ENCODE results near the gene ANKRD33. TPM values are rescaled to one million over a fixed set of nuclear protein-coding genes. Genes with fewer than 3 reads are reported as not detected.

The ANKRD33 gene
- total and polyA plus RNA-seq, 2 experiments from 2014 or later, result 0.27 to 1.7 TPM

GRCh38 chr12:51921017-51921725 lies 33.3 kb downstream of the ANKRD33 start:
- ATAC-seq (peak; percentile 75), DNase-seq (ENCODE audit: low spot score) (peak; percentile 57)

More at GRCh38 chr12:51921017-51921725, 33.3 kb downstream of the ANKRD33 start:
- H3F3A ChIP-seq (replicated peaks; ENCODE audit: low read depth), result no peaks in the 10 kb centered on the region
- Mint-ChIP-seq H3K9me3 (no peaks in the 10 kb centered on the region), H3K36me3 (ENCODE audit: low read depth) (no peaks in the 10 kb centered on the region), H3K27me3 (ENCODE audit: insufficient read depth, low read depth, poor library complexity) (peaks cover 13% of the 10 kb centered on the region), H3K4me3 (no peak overlapping the region), H3K4me1 (peaks cover 27% of the 10 kb centered on the region), H3K27ac (no peak overlapping the region)
- H3K79me2 ChIP-seq (replicated peaks; ENCODE audit: insufficient read depth), result no peaks in the 10 kb centered on the region
- H3K4me2 ChIP-seq, result no peak overlapping the region; the same call in 1 of the 2 replicates
- H3K27ac ChIP-seq (ENCODE audit: low read depth), result no peak overlapping the region
- no peaks in the 10 kb centered on the region for H3K9me2 ChIP-seq (ENCODE audit: insufficient read depth)
- H2AFZ ChIP-seq, result no peak overlapping the region
- H3K36me3 ChIP-seq (ENCODE audit: insufficient read depth), result no peaks in the 10 kb centered on the region; the same call in 1 of the 2 replicates
- no peak overlapping the region for H3K4me3 ChIP-seq
- H4K20me1 ChIP-seq (replicated peaks; ENCODE audit: insufficient read depth), result no peaks in the 10 kb centered on the region
- H3K4me1 ChIP-seq (ENCODE audit: insufficient read depth), result peaks cover 9% of the 10 kb centered on the region; the same call in 1 of the 2 replicates
- TF ChIP-seq ZNF331 (CRISPR knock-in tag; IDR thresholded peaks at IDR 0.05; ENCODE audit: low read depth), result no peak
- TF ChIP-seq CTCF (conservative IDR thresholded peaks at IDR 0.05; ENCODE audit: low read depth in 2 of 2), result no peak
- TF ChIP-seq NANOG (IDR thresholded peaks at IDR 0.05; ENCODE audit: borderline replicate concordance), result no peak
- no peak for TF ChIP-seq STAT1 (IDR thresholded peaks at IDR 0.05; ENCODE audit: unreplicated experiment)
- no peak for TF ChIP-seq REST (IDR thresholded peaks at IDR 0.05; ENCODE audit: unreplicated experiment)
- no peak for TF ChIP-seq CREB1 (CRISPR knock-in tag; IDR thresholded peaks at IDR 0.05; ENCODE audit: low read depth)
- no peak for TF ChIP-seq EZH2 (IDR thresholded peaks at IDR 0.05; ENCODE audit: low read depth, unreplicated experiment)
- TF ChIP-seq ZNF462 (CRISPR knock-in tag; IDR thresholded peaks at IDR 0.05), result no peak
- no peak for TF ChIP-seq ZNF114 (CRISPR knock-in tag; IDR thresholded peaks at IDR 0.05)
- no peak for TF ChIP-seq ETS1 (IDR thresholded peaks at IDR 0.05)
- no peak for TF ChIP-seq JUNB (IDR thresholded peaks at IDR 0.05; ENCODE audit: unreplicated experiment)
- TF ChIP-seq POLR2AphosphoS5 (IDR thresholded peaks at IDR 0.05; ENCODE audit: low read depth), result no peak
- no peak for TF ChIP-seq EZH2phosphoT487 (IDR thresholded peaks at IDR 0.05; ENCODE audit: unreplicated experiment)
- peaks cover 14% of the 10 kb centered on the region for H3K27me3 ChIP-seq (ENCODE audit: insufficient read depth)
